Endothelial cell (in vitro differentiated cells): ENCODE measurements around the gene SLC25A25. TPM values are rescaled to one million over a fixed set of nuclear protein-coding genes. Genes with fewer than 3 reads are reported as not detected.

Experiments used
- DNase-seq: peaks from one replicate; pipeline ENCODE4 v3.0.0; 2021; ENCODE audit warnings: low spot score
- H3K27ac Mint-ChIP-seq: one replicate; pipeline ENCODE4 v1.8.0; 2021; ENCODE audit warnings: mixed read lengths, inconsistent platforms; ENCODE audit not compliant: unreplicated experiment
- H3K27me3 Mint-ChIP-seq: one replicate; pipeline ENCODE4 v1.8.0; 2021; ENCODE audit warnings: mild to moderate bottlenecking, moderate library complexity, mixed read lengths, inconsistent platforms; ENCODE audit not compliant: unreplicated experiment
- H3K36me3 Mint-ChIP-seq: one replicate; pipeline ENCODE4 v1.8.0; 2021; ENCODE audit warnings: mild to moderate bottlenecking, low read depth, mixed read lengths, inconsistent platforms; ENCODE audit not compliant: unreplicated experiment
- H3K4me1 Mint-ChIP-seq: one replicate; pipeline ENCODE4 v1.8.0; 2021; ENCODE audit warnings: mild to moderate bottlenecking, mixed read lengths, inconsistent platforms; ENCODE audit not compliant: unreplicated experiment
- H3K4me3 Mint-ChIP-seq: one replicate; pipeline ENCODE4 v1.8.0; 2021; ENCODE audit warnings: mild to moderate bottlenecking, mixed read lengths, inconsistent platforms; ENCODE audit not compliant: unreplicated experiment
- H3K9me3 Mint-ChIP-seq: one replicate; pipeline ENCODE4 v1.8.0; 2021; ENCODE audit warnings: mixed read lengths, inconsistent platforms; ENCODE audit not compliant: unreplicated experiment
- CTCF ChIP-seq: fragments of 200-600 bp; sonication (generic); IDR thresholded peaks from one replicate; pipeline ENCODE4 v1.5.0; 2021; ENCODE audit warnings: antibody characterized with exemption; ENCODE audit not compliant: unreplicated experiment
- total RNA-seq: library from RNA; stranded (reverse); fragmentation: NEBNext Ultra II Directional; extraction: Animal tissue kit (Norgen Biotek cat#: 25700); gene quantifications from one replicate; pipeline ENCODE4 v1.2.1, GENCODE V29; 2021; ENCODE audit not compliant: unreplicated experiment

The SLC25A25 gene
- total RNA-seq, 1 donor from 2014 or later = 8.5 TPM

GRCh38 chr9:128106181-128106939 lies 38.3 kb downstream of the SLC25A25 start:
- H3K4me3 Mint-ChIP-seq = peak overlapping the region; percentile 34
- H3K4me1 Mint-ChIP-seq = no peaks in the 10 kb centered on the region
- no peak overlapping the region for H3K27ac Mint-ChIP-seq
- no peak for DNase-seq
- H3K9me3 Mint-ChIP-seq = no peaks in the 10 kb centered on the region
- no peak for TF ChIP-seq CTCF
- H3K27me3 Mint-ChIP-seq = peaks cover 4% of the 10 kb centered on the region
- peaks cover 26% of the 10 kb centered on the region for H3K36me3 Mint-ChIP-seq

GRCh38 chr9:128106940-128107467 lies 39.0 kb downstream of the SLC25A25 start:
- H3K9me3 Mint-ChIP-seq = no peaks in the 10 kb centered on the region
- no peak for TF ChIP-seq CTCF
- no peaks in the 10 kb centered on the region for H3K4me1 Mint-ChIP-seq
- no peak overlapping the region for H3K27ac Mint-ChIP-seq
- no peak overlapping the region for H3K4me3 Mint-ChIP-seq
- peaks cover 23% of the 10 kb centered on the region for H3K36me3 Mint-ChIP-seq
- H3K27me3 Mint-ChIP-seq = peaks cover 4% of the 10 kb centered on the region
- DNase-seq = no peak

GRCh38 chr9:128107468-128108268 lies 39.6 kb downstream of the SLC25A25 start:
- no peak overlapping the region for H3K4me3 Mint-ChIP-seq
- peaks cover 4% of the 10 kb centered on the region for H3K27me3 Mint-ChIP-seq
- peak overlapping the region; percentile 24 for H3K27ac Mint-ChIP-seq
- peaks cover 17% of the 10 kb centered on the region for H3K36me3 Mint-ChIP-seq
- H3K4me1 Mint-ChIP-seq = no peaks in the 10 kb centered on the region
- no peaks in the 10 kb centered on the region for H3K9me3 Mint-ChIP-seq
- no peak for DNase-seq
- TF ChIP-seq CTCF = no peak

GRCh38 chr9:128108269-128109049 lies 40.4 kb downstream of the SLC25A25 start:
- Mint-ChIP-seq H3K9me3 (no peaks in the 10 kb centered on the region), H3K27ac (peak overlapping the region; percentile 24), H3K27me3 (peaks cover 4% of the 10 kb centered on the region), H3K36me3 (peaks cover 17% of the 10 kb centered on the region), H3K4me1 (no peaks in the 10 kb centered on the region), H3K4me3 (no peak overlapping the region)
- TF ChIP-seq CTCF = no peak
- DNase-seq = no peak
